Liver (tissue), 9 donors: ENCODE measurements around the gene SEPHS1. TPM values are rescaled to one million over a fixed set of nuclear protein-coding genes. Genes with fewer than 3 reads are reported as not detected.

Experiments used
- DNase-seq: peaks from one replicate; pipeline ENCODE4 v3.0.0-alpha.2; 2017; ENCODE audit warnings: low spot score
- H3K27ac ChIP-seq, 2 donors: one replicate each; pipeline ENCODE4 v1.7.0; 2013; ENCODE audit warnings: inconsistent platforms in 2 of 2, low read length in 2 of 2, control low read depth in 1 of 2, low read depth in 1 of 2, mild to moderate bottlenecking in 1 of 2
- H3K27me3 ChIP-seq, 4 donors: one replicate each; pipeline versions ENCODE4 v1.6.1 to v1.7.0; 2013; ENCODE audit warnings: low read length in 3 of 4, inconsistent platforms in 1 of 4, mild to moderate bottlenecking in 1 of 4, moderate library complexity in 1 of 4; ENCODE audit not compliant: control insufficient read depth in 4 of 4, insufficient read depth in 4 of 4
- H3K36me3 ChIP-seq, 4 donors: one replicate each; pipeline versions ENCODE4 v1.6.1 to v1.7.0; 2013; ENCODE audit warnings: low read length in 3 of 4, mild to moderate bottlenecking in 3 of 4, low read depth in 1 of 4, moderate library complexity in 1 of 4; ENCODE audit not compliant: control insufficient read depth in 4 of 4, insufficient read depth in 3 of 4
- H3K4me1 ChIP-seq, 4 donors: one replicate each; pipeline versions ENCODE4 v1.6.1 to v1.7.0; 2013; ENCODE audit warnings: low read length in 3 of 4, mild to moderate bottlenecking in 3 of 4, moderate library complexity in 1 of 4; ENCODE audit not compliant: control insufficient read depth in 4 of 4, insufficient read depth in 4 of 4
- H3K4me3 ChIP-seq, 3 donors: one replicate each; pipeline versions ENCODE4 v1.6.1 to v1.7.0; 2013; ENCODE audit warnings: low read length in 3 of 3, control low read depth in 1 of 3, low read depth in 1 of 3, mild to moderate bottlenecking in 1 of 3
- H3K9ac ChIP-seq, 2 donors: one replicate each; pipeline ENCODE4 v1.7.0; 2013; ENCODE audit warnings: low read length in 2 of 2, mild to moderate bottlenecking in 2 of 2, moderate library complexity in 2 of 2, control low read depth in 1 of 2, low read depth in 1 of 2
- H3K9me3 ChIP-seq, 4 donors: one replicate each; pipeline versions ENCODE4 v1.6.1 to v1.7.0; 2013; ENCODE audit warnings: low read length in 3 of 4; ENCODE audit not compliant: control insufficient read depth in 4 of 4
- EGR1 ChIP-seq, 2 donors: IDR thresholded peaks; 2 replicates each; pipeline ENCODE4 v1.6.1; 2016 to 2018; ENCODE audit warnings: antibody characterized with exemption in 2 of 2, low read depth in 2 of 2
- FOXA1 ChIP-seq: IDR thresholded peaks from 2 replicates; pipeline ENCODE4 v1.6.1; 2016; ENCODE audit warnings: antibody characterized with exemption
- FOXA2 ChIP-seq: IDR thresholded peaks from 2 replicates; pipeline ENCODE4 v1.6.1; 2016; ENCODE audit warnings: antibody characterized with exemption
- GABPA ChIP-seq, 2 donors: IDR thresholded peaks in 1 of 2; conservative IDR thresholded peaks in 1 of 2; 2 replicates each; pipeline ENCODE4 v1.6.1; 2016; ENCODE audit warnings: antibody characterized with exemption in 2 of 2, mild to moderate bottlenecking in 1 of 2, moderate library complexity in 1 of 2
- HNF4A ChIP-seq, 2 donors: conservative IDR thresholded peaks; 2 replicates each; pipeline ENCODE4 v1.6.1; 2016; ENCODE audit warnings: antibody characterized with exemption in 2 of 2, mild to moderate bottlenecking in 2 of 2
- HNF4G ChIP-seq: IDR thresholded peaks from 2 replicates; pipeline ENCODE4 v1.6.1; 2016; ENCODE audit warnings: antibody characterized with exemption
- JUND ChIP-seq, 2 donors: IDR thresholded peaks; 2 replicates each; pipeline ENCODE4 v1.6.1; 2016; ENCODE audit warnings: antibody characterized with exemption in 2 of 2
- NR2F2 ChIP-seq: IDR thresholded peaks from 2 replicates; pipeline ENCODE4 v1.6.1; 2016; ENCODE audit warnings: antibody characterized with exemption
- RAD21 ChIP-seq, 2 donors: IDR thresholded peaks; 2 replicates each; pipeline ENCODE4 v1.6.1; 2016; ENCODE audit warnings: antibody characterized with exemption in 2 of 2, mild to moderate bottlenecking in 2 of 2
- RXRA ChIP-seq, 2 donors: IDR thresholded peaks; 2 replicates each; pipeline ENCODE4 v1.6.1; 2017 to 2018; ENCODE audit warnings: antibody characterized with exemption in 2 of 2, mild to moderate bottlenecking in 1 of 2
- SP1 ChIP-seq: IDR thresholded peaks from 2 replicates; pipeline ENCODE4 v1.6.1; 2018; ENCODE audit warnings: antibody characterized with exemption, mild to moderate bottlenecking
- TAF1 ChIP-seq: conservative IDR thresholded peaks from 2 replicates; pipeline ENCODE4 v1.6.1; 2016; ENCODE audit warnings: antibody characterized with exemption, mild to moderate bottlenecking
- YY1 ChIP-seq: IDR thresholded peaks from 2 replicates; pipeline ENCODE4 v1.6.1; 2016; ENCODE audit warnings: antibody characterized with exemption, mild to moderate bottlenecking
- WGBS: extraction: QIAGEN DNeasy Blood & Tissue Kit; methylation state at CpG from one replicate; pipeline ENCODE4 v1.1.7; 2013; 5-methylcytosine and 5-hydroxymethylcytosine counted together
- polyA plus RNA-seq, 2 donors: library from polyadenylated mRNA; stranded (reverse) in 1 of 2; unstranded in 1 of 2; fragments of 200-250 nt in 1 of 2; fragments of >200 nt in 1 of 2; fragmentation: Nextera tagmentation in 1 of 2; extraction: Ambion mirVana in 1 of 2; gene quantifications; one replicate each; pipeline versions ENCODE4 v1.2.1 to v1.2.3, GENCODE V29; 2013 to 2015
- total RNA-seq, 2 donors: library from RNA; depleted of rRNA; stranded (reverse); fragments of >200 nt; gene quantifications; one replicate each; pipeline ENCODE4 v1.2.3, GENCODE V29; 2014
- TF ChIP-seq, protein P1 (sequence below): IDR thresholded peaks from 2 replicates; pipeline ENCODE4 v1.6.1; 2016; ENCODE audit warnings: antibody characterized with exemption
- TF ChIP-seq, protein P2 (sequence below): IDR thresholded peaks from 2 replicates; pipeline ENCODE4 v1.6.1; 2016; ENCODE audit warnings: antibody characterized with exemption
- TF ChIP-seq, protein P3 (sequence below): IDR thresholded peaks from 2 replicates; pipeline ENCODE4 v1.6.1; 2016; ENCODE audit warnings: antibody characterized with exemption, mild to moderate bottlenecking
- TF ChIP-seq, protein P4 (sequence below): IDR thresholded peaks from 2 replicates; pipeline ENCODE4 v1.6.1; 2016; ENCODE audit warnings: antibody characterized with exemption
- donor health status: healthy.
- donor health status: healthy.
- donor health status: healthy.
- donor health status: healthy.
- donor health status: healthy.

SEPHS1 gene
- total and polyA plus RNA-seq, 4 donors = 10.4 to 39.3 (median 28.3) TPM

DNA sequence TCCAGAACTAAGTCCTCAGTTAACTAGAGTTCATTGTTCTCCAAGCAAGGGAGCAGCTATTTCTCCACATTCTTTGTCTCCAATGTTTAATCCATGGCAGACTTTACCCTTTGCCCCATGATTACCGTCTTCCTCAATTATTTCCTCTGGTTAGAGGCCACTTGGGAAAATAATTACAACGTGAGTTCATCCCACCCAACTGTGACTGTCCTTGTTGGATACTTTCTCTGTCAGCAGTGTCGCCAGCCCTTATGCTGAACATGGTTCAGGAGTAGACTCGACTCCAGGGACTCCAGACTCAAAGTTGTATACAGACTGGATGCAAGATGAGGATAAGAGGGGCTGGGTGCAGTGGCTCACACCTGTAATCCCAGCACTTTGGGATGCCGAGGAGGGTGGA is 17.1 kb upstream of the SEPHS1 start:
- Histone ChIP-seq H3K9me3 (no peaks in the 10 kb centered on the region), H3K9ac (no peak overlapping the region), H3K4me1 (no peaks in the 10 kb centered on the region), H3K27me3 (no peaks in the 10 kb centered on the region), H3K27ac (no peak overlapping the region), H3K36me3 (no peaks in the 10 kb centered on the region), H3K4me3 (no peak overlapping the region)
- TF ChIP-seq HNF4A (conservative IDR thresholded peaks at IDR 0.05) (no peak), SP1 (no peak), JUND (IDR thresholded peaks at IDR 0.05) (no peak), FOXA1 (no peak), RAD21 (IDR thresholded peaks at IDR 0.05) (no peak), YY1 (no peak), NR2F2 (no peak), EGR1 (IDR thresholded peaks at IDR 0.05; ENCODE audit: low read depth in 2 of 2) (no peak), HNF4G (no peak), TAF1 (no peak), FOXA2 (no peak)
- TF ChIP-seq, protein P1, sequence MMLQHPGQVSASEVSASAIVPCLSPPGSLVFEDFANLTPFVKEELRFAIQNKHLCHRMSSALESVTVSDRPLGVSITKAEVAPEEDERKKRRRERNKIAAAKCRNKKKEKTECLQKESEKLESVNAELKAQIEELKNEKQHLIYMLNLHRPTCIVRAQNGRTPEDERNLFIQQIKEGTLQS = no peak
- TF ChIP-seq, protein P2, sequence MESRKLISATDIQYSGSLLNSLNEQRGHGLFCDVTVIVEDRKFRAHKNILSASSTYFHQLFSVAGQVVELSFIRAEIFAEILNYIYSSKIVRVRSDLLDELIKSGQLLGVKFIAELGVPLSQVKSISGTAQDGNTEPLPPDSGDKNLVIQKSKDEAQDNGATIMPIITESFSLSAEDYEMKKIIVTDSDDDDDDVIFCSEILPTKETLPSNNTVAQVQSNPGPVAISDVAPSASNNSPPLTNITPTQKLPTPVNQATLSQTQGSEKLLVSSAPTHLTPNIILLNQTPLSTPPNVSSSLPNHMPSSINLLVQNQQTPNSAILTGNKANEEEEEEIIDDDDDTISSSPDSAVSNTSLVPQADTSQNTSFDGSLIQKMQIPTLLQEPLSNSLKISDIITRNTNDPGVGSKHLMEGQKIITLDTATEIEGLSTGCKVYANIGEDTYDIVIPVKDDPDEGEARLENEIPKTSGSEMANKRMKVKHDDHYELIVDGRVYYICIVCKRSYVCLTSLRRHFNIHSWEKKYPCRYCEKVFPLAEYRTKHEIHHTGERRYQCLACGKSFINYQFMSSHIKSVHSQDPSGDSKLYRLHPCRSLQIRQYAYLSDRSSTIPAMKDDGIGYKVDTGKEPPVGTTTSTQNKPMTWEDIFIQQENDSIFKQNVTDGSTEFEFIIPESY = no peak
- TF ChIP-seq, protein P3, sequence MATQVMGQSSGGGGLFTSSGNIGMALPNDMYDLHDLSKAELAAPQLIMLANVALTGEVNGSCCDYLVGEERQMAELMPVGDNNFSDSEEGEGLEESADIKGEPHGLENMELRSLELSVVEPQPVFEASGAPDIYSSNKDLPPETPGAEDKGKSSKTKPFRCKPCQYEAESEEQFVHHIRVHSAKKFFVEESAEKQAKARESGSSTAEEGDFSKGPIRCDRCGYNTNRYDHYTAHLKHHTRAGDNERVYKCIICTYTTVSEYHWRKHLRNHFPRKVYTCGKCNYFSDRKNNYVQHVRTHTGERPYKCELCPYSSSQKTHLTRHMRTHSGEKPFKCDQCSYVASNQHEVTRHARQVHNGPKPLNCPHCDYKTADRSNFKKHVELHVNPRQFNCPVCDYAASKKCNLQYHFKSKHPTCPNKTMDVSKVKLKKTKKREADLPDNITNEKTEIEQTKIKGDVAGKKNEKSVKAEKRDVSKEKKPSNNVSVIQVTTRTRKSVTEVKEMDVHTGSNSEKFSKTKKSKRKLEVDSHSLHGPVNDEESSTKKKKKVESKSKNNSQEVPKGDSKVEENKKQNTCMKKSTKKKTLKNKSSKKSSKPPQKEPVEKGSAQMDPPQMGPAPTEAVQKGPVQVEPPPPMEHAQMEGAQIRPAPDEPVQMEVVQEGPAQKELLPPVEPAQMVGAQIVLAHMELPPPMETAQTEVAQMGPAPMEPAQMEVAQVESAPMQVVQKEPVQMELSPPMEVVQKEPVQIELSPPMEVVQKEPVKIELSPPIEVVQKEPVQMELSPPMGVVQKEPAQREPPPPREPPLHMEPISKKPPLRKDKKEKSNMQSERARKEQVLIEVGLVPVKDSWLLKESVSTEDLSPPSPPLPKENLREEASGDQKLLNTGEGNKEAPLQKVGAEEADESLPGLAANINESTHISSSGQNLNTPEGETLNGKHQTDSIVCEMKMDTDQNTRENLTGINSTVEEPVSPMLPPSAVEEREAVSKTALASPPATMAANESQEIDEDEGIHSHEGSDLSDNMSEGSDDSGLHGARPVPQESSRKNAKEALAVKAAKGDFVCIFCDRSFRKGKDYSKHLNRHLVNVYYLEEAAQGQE = no peak
- no peak for DNase-seq
- 62% methylated on average over 5 of the region's 5 CpGs for WGBS

DNA sequence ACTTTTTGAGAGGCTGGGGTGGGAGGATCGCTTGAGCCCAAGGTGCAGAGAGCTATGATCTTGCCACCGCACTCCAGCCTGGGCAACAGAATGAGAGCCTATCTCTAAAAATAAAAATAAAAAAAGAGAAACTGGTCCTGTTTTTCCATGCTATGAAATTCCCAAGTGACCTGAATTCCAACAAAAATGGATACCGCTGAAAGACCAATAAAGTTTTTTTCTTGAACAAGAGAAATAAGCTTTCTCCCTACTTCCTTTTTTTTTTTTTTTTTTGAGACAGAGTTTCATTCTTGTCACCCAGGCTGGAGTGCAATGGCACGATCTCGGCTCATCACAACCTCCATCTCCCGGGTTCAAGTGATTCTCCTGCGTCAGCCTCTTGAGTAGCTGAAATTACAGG is 12.5 kb upstream of the SEPHS1 start:
- no peak for DNase-seq
- WGBS = 81% methylated on average over 7 of the region's 7 CpGs
- H3K4me1 ChIP-seq = no peaks in the 10 kb centered on the region
- TF ChIP-seq HNF4A (conservative IDR thresholded peaks at IDR 0.05) = no peak
- TF ChIP-seq, protein P4, sequence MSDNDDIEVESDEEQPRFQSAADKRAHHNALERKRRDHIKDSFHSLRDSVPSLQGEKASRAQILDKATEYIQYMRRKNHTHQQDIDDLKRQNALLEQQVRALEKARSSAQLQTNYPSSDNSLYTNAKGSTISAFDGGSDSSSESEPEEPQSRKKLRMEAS = no peak
- no peak for TF ChIP-seq FOXA2
- TF ChIP-seq FOXA1 = no peak
- TF ChIP-seq RAD21 (IDR thresholded peaks at IDR 0.05) = no peak
- no peak for TF ChIP-seq NR2F2
- TF ChIP-seq TAF1 = no peak
- TF ChIP-seq, protein P1 = no peak
- TF ChIP-seq EGR1 (IDR thresholded peaks at IDR 0.05; ENCODE audit: low read depth in 2 of 2) = no peak
- no peak for TF ChIP-seq YY1
- no peak for TF ChIP-seq JUND (IDR thresholded peaks at IDR 0.05)
- TF ChIP-seq SP1 = no peak
- no peak for TF ChIP-seq RXRA (IDR thresholded peaks at IDR 0.05)
- TF ChIP-seq GABPA (IDR thresholded peaks at IDR 0.05 in 1 of 2, conservative IDR thresholded peaks at IDR 0.05 in 1 of 2) = no peak
- no peak for TF ChIP-seq HNF4G
- TF ChIP-seq, protein P2 = no peak
- TF ChIP-seq, protein P3 = no peak

More for the DNA sequence above, 12.5 kb upstream of the SEPHS1 start:
- Histone ChIP-seq H3K27me3 (no peaks in the 10 kb centered on the region), H3K9me3 (no peaks in the 10 kb centered on the region), H3K4me3 (no peak overlapping the region), H3K36me3 (no peaks in the 10 kb centered on the region), H3K27ac (no peak overlapping the region), H3K9ac (no peak overlapping the region)
